Transverse colon (tissue), 4 donors: ENCODE data around the gene EPB41L5. TPM values are rescaled to one million over a fixed set of nuclear protein-coding genes. Genes with fewer than 3 reads are reported as not detected.
"Not testable (repeated sequence)": the region's sequence is repeated elsewhere in the genome, so short reads cannot be mapped to it uniquely, and the experiment has no call there.

Source experiments
- DNase-seq: peaks from one replicate; pipeline ENCODE4 v3.0.0-alpha.2; 2019
- H3K27ac ChIP-seq, 4 donors: fragments of 200-600 bp; sonication (generic); 2 replicates each; pipeline ENCODE4 v1.5.1; 2016 to 2018; ENCODE audit warnings: inconsistent platforms in 4 of 4
- H3K27me3 ChIP-seq: fragments of 200-600 bp; sonication (generic); 2 replicates; pipeline ENCODE4 v1.5.1; 2017; ENCODE audit warnings: inconsistent platforms
- H3K36me3 ChIP-seq, 4 donors: fragments of 200-600 bp; sonication (generic); 2 replicates each; pipeline ENCODE4 v1.5.1; 2017 to 2019; ENCODE audit warnings: inconsistent platforms in 4 of 4
- H3K4me1 ChIP-seq, 4 donors: fragments of 200-600 bp; sonication (generic); 2 replicates each; pipeline ENCODE4 v1.5.1; 2017 to 2020; ENCODE audit warnings: inconsistent platforms in 4 of 4
- H3K4me3 ChIP-seq, 4 donors: fragments of 200-600 bp; sonication (generic); 1 replicate in 1 of 4; 2 replicates in 3 of 4; pipeline versions ENCODE4 v1.5.1 to v1.6.1; 2017 to 2019; ENCODE audit warnings: inconsistent platforms in 4 of 4
- H3K9me3 ChIP-seq, 2 donors: fragments of 200-600 bp; sonication (generic); 2 replicates each; pipeline ENCODE4 v1.5.1; 2017 to 2019; ENCODE audit warnings: inconsistent platforms in 2 of 2
- EP300 ChIP-seq: sonication (generic); formaldehyde crosslinking; IDR thresholded peaks from one replicate; pipeline ENCODE4 v1.6.1; 2017; ENCODE audit warnings: antibody characterized with exemption, low read depth
- POLR2A ChIP-seq: fragments of 450-650 bp; IDR thresholded peaks from one replicate; pipeline ENCODE4 v1.6.1; 2016; ENCODE audit warnings: antibody characterized with exemption, mild to moderate bottlenecking, moderate library complexity
- POLR2AphosphoS5 ChIP-seq, 3 donors: sonication (generic); formaldehyde crosslinking; IDR thresholded peaks; one replicate each; pipeline ENCODE4 v1.6.1; 2016; ENCODE audit warnings: antibody characterized with exemption in 3 of 3
- WGBS, 2 donors: methylation state at CpG; one replicate each; pipeline ENCODE4 v1.1.5; 2018; ENCODE audit warnings: low coverage in 1 of 2; 5-methylcytosine and 5-hydroxymethylcytosine counted together
- in situ Hi-C, 4 donors: fragments of 200-750 bp; cut with MboI; loops; one replicate each; pipeline versions ENCODE4 v1.15.0 to v1.15.1; 2017; ENCODE audit warnings: low sequenced_read_pairs in 3 of 4, low pct_ligation_motif_present in 1 of 4, low pct_unique_long_range_greater_than_20kb in 1 of 4
- intact Hi-C: fragments of 100-400 bp; cut with DNase I; formaldehyde crosslinking; loops from one replicate; pipeline ENCODE4 v1.15.1; 2023; ENCODE audit warnings: low total_unique reads
- total RNA-seq, 4 donors: library from RNA; depleted of rRNA; stranded (reverse); fragments of >200 nt; gene quantifications; one replicate each; pipeline ENCODE4 v1.1.0, GENCODE V29; 2016
- TF ChIP-seq, protein P1 (sequence below), 5 experiments: fragments of 200-600 bp in 3 of 5; fragments of 450-650 bp in 2 of 5; sonication (generic) in 3 of 5; IDR thresholded peaks; 1 replicate in 2 of 5; 2 replicates in 3 of 5; pipeline ENCODE4 v1.5.1; 2016 to 2017; ENCODE audit warnings: antibody characterized with exemption in 5 of 5, inconsistent platforms in 3 of 5, mild to moderate bottlenecking in 2 of 5, moderate library complexity in 1 of 5

The EPB41L5 gene
- total RNA-seq, 4 donors from 2014 or later: 11.1 to 36.5 (median 27.6) TPM

DNA sequence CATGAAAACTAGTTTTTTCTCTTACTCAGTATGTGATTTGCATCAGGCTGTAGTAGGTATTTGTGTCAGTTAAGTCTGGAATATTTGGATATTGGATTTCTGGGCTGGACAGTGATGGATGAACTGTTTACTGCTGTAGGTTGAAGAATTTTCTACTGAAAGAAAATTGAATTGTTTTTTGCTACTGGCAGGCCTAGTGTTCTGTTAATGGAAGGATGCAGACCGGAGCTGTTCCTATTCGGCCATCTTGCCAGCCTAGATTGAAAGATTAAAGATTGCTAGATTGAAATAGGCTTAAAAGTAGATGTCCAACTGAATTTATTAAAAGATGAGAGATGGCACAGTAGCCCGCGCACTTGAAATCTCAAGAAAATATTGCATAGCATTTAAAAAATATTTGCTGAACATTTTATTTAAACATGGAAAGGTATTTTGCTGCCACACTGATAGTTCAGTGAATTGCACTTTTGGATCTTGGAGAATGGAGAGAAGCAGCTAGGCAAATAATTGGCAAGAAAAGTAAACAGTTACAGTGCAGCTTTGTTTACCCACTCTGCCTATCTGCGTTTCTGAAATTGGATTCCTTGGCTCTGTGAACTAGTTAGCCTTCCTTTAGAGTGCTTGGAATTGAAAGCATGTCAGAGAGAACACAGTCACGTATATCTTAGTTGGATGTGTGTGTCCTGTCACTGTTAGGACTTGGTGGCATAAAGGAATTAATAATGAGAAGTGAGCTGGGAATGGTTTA lies 54.1 kb downstream of the EPB41L5 start:
- H3K4me1 ChIP-seq: peaks cover 0 to 15% (median 5%) of the 10 kb centered on the region in 4 donors
- TF ChIP-seq, protein P1, sequence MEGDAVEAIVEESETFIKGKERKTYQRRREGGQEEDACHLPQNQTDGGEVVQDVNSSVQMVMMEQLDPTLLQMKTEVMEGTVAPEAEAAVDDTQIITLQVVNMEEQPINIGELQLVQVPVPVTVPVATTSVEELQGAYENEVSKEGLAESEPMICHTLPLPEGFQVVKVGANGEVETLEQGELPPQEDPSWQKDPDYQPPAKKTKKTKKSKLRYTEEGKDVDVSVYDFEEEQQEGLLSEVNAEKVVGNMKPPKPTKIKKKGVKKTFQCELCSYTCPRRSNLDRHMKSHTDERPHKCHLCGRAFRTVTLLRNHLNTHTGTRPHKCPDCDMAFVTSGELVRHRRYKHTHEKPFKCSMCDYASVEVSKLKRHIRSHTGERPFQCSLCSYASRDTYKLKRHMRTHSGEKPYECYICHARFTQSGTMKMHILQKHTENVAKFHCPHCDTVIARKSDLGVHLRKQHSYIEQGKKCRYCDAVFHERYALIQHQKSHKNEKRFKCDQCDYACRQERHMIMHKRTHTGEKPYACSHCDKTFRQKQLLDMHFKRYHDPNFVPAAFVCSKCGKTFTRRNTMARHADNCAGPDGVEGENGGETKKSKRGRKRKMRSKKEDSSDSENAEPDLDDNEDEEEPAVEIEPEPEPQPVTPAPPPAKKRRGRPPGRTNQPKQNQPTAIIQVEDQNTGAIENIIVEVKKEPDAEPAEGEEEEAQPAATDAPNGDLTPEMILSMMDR (IDR thresholded peaks at IDR 0.05): no peak
- TF ChIP-seq POLR2AphosphoS5 (IDR thresholded peaks at IDR 0.05) (no peak), POLR2A (no peak), EP300 (no peak)
- no peaks in the 10 kb centered on the region for H3K36me3 ChIP-seq
- WGBS, 2 donors: 42% methylated on average over 6 of the region's 6 CpGs
- no peak overlapping the region for H3K27ac ChIP-seq
- H3K9me3 ChIP-seq: no peaks in the 10 kb centered on the region
- intact Hi-C loops: no loop called here
- DNase-seq: no peak
- in situ Hi-C loops: no loop called here
- no peaks in the 10 kb centered on the region for H3K27me3 ChIP-seq
- H3K4me3 ChIP-seq: no peak overlapping the region

DNA sequence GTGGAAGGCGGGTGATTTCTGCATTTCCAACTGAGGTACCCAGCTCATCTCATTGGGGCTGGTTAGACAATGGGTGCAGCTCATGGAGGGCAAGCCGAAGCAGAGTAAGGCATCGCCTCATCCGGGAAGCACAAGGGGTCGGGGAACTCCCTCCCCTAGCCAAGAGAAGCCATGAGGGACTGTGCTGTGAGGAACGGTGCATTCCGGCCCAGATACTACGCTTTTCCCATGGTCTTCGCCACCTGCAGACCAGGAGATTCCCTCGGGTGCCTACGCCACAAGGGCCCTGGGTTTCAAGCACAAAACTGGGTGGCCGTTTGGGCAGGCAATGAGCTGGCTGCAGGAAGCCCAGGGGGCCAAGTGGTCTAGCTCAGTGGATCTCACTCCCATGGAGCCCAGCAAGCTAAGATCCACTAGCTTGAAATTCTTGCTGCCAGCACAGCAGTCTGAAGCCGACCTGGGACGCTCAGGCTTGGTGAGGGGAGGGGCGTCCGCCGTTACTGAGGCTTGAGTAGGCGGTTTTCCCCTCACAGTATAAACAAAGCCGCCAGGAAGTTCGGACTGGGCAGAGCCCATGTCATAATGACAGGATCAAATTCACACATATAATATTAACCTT lies 55.3 kb downstream of the EPB41L5 start:
- intact Hi-C loops, in situ Hi-C loops, DNase-seq, H3K27ac ChIP-seq, H3K27me3 ChIP-seq, H3K36me3 ChIP-seq, H3K9me3 ChIP-seq, H3K4me3 ChIP-seq: not testable (repeated sequence)
- peaks cover 0 to 15% (median 5%) of the 10 kb centered on the region in 4 donors for H3K4me1 ChIP-seq
- WGBS, 2 donors: 90 to 96% methylated on average over 4 to 20 of the region's 20 CpGs

DNA sequence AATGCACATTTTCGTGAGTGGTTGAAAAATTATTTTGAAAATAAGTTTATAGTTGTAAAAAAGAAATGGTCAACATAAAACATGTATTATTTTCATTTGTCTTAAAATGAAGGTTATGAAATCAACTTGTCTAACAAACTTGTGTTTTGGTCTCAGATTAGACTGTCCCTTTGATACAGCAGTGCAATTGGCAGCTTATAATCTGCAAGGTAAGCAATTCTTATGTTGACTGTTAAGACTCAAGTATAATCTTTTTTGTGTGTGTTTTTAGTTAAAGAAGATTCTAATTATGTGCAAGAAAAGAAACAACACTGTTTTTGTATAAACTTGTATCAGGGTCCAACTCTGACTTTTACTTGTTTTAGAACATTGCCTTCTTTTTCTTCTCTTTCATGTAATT lies 62.7 kb downstream of the EPB41L5 start:
- Histone ChIP-seq H3K4me3 (no peak overlapping the region), H3K9me3 (no peaks in the 10 kb centered on the region), H3K36me3 (no peaks in the 10 kb centered on the region), H3K27me3 (no peaks in the 10 kb centered on the region), H3K4me1 (no peaks in the 10 kb centered on the region), H3K27ac (no peak overlapping the region)
- WGBS, 2 donors: 82 to 96% methylated on average over 1 of the region's 1 CpG
- DNase-seq: no peak
- no peak for TF ChIP-seq POLR2AphosphoS5 (IDR thresholded peaks at IDR 0.05)
- no peak for TF ChIP-seq EP300
- TF ChIP-seq, protein P1 (IDR thresholded peaks at IDR 0.05): no peak
- no peak for TF ChIP-seq POLR2A
- in situ Hi-C loops: no loop called here
- intact Hi-C loops: loop anchor here (10.0 kb wide), 1 partner anchor 609 kb away; no protein-coding TSS in a partner anchor

DNA sequence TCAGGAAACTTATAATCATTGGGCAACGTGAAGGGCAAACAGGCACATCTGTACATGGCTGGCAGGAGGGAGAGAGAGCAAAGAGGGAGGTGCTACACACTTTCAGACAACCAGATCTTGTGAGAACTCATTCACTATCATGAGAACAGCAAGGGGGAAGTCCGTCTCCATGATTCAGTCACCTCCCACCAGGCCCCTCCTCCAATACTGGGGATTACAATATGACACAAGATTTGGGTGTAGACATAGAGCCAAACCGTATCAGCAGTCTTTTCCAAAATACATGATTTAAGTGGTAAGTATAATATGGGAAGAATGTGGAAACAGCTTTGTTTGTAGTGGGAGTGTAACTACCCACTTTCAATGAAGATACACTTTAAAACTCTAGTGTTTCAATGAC lies 65.0 kb downstream of the EPB41L5 start:
- H3K4me1 ChIP-seq: no peaks in the 10 kb centered on the region
- no peak for DNase-seq
- 14 to 82% methylated on average over 1 to 3 of the region's 3 CpGs for WGBS, 2 donors

More for the DNA sequence above, 65.0 kb downstream of the EPB41L5 start:
- Histone ChIP-seq H3K27me3 (no peaks in the 10 kb centered on the region), H3K9me3 (no peaks in the 10 kb centered on the region), H3K36me3 (no peaks in the 10 kb centered on the region), H3K4me3 (no peak overlapping the region), H3K27ac (no peak overlapping the region)
- intact Hi-C loops: loop anchor here (10.0 kb wide), 1 partner anchor 607 kb away; no protein-coding TSS in a partner anchor
- TF ChIP-seq, protein P1 (IDR thresholded peaks at IDR 0.05): no peak
- no peak for TF ChIP-seq POLR2AphosphoS5 (IDR thresholded peaks at IDR 0.05)
- TF ChIP-seq POLR2A: no peak
- TF ChIP-seq EP300: no peak
- in situ Hi-C loops: no loop called here
